HCT116 (cell line): Measurements from ENCODE around the gene RCOR3. TPM values are rescaled to one million over a fixed set of nuclear protein-coding genes. Genes with fewer than 3 reads are reported as not detected.

Experiments used
- ATAC-seq: fragments of 200-7000 bp; cut with Tn5 transposase; 2 replicates; pipeline ENCODE4 v1.9.1; 2020; ENCODE audit warnings: mild to moderate bottlenecking, moderate library complexity
- BruUV-seq: library from RNA; stranded (reverse); fragments of 400-500 nt; replicated peaks from 2 replicates; lab custom pipeline; 2021; lab: Mats Ljungman, UMichigan
- CTCF ChIA-PET: fragments of 300-600 bp; sonication (Branson Sonifier 250); formaldehyde crosslinking; loops from one replicate; lab custom pipeline; 2021; ENCODE audit warnings: antibody characterized with exemption; lab: Charles Lee
- POLR2A ChIA-PET: fragments of 300-600, 350-600 bp; sonication (Branson Sonifier 250); formaldehyde crosslinking; loops from one replicate; lab custom pipeline; 2021; ENCODE audit warnings: antibody characterized with exemption; lab: Charles Lee
- RAD21 ChIA-PET, 2 experiments: fragments of 300-600 bp; sonication (Branson Sonifier 250); formaldehyde crosslinking; loops; one replicate each; lab custom pipeline; 2023; ENCODE audit warnings: low total read pairs in 2 of 2; ENCODE audit not compliant: uncharacterized antibody in 2 of 2, unreplicated experiment in 2 of 2, low non-redundant PET in 1 of 2; lab: Charles Lee
- DNase-seq: peaks from one replicate; pipeline ENCODE4 v3.0.0-alpha.2; 2010; ENCODE audit warnings: low read depth, low spot score
- H2AFZ ChIP-seq: fragments of 200-600 bp; shearing (Covaris generic), sonication (generic); 2 replicates; pipeline ENCODE4 v1.6.1; 2017; ENCODE audit warnings: low read depth, mixed run types, mixed read lengths, antibody characterized with exemption, low read length; ENCODE audit not compliant: poor library complexity, severe bottlenecking
- H3K27ac ChIP-seq: 2 replicates; pipeline ENCODE4 v1.5.1; 2012; ENCODE audit warnings: low read depth, low read length
- H3K27me3 ChIP-seq: fragments of 200-600 bp; sonication (generic); 2 replicates; pipeline ENCODE4 v1.6.1; 2016; ENCODE audit warnings: mixed run types, low read length, mixed read lengths; ENCODE audit not compliant: insufficient read depth
- H3K36me3 ChIP-seq, 2 experiments: fragments of 200-500 bp in 1 of 2; fragments of 200-600 bp in 1 of 2; sonication (Bioruptor generic) in 1 of 2; sonication (generic) in 1 of 2; 2 replicates each; pipeline versions ENCODE4 v1.5.1 to v1.6.1; 2014 to 2016; ENCODE audit warnings: low read length in 2 of 2, inconsistent platforms in 1 of 2, mixed read lengths in 1 of 2, mixed run types in 1 of 2; ENCODE audit not compliant: insufficient read depth in 2 of 2, control insufficient read depth in 1 of 2
- H3K4me1 ChIP-seq, 2 experiments: fragments of 200-600 bp in 1 of 2; sonication (generic) in 1 of 2; 2 replicates each; pipeline versions ENCODE4 v1.5.1 to v1.6.1; 2012 to 2017; ENCODE audit warnings: low read length in 2 of 2, inconsistent platforms in 1 of 2, mild to moderate bottlenecking in 1 of 2, mixed read lengths in 1 of 2, mixed run types in 1 of 2, moderate library complexity in 1 of 2; ENCODE audit not compliant: insufficient read depth in 2 of 2, control insufficient read depth in 1 of 2
- H3K4me2 ChIP-seq: fragments of 200-600 bp; sonication (generic); 2 replicates; pipeline ENCODE4 v1.6.1; 2017; ENCODE audit warnings: mixed run types, low read length, mixed read lengths
- H3K4me3 ChIP-seq, 2 experiments: fragments of 200-600 bp in 1 of 2; sonication (generic) in 1 of 2; replicated peaks in 1 of 2; 2 replicates each; pipeline ENCODE4 v1.5.1; 2011 to 2016; ENCODE audit warnings: low read length in 2 of 2, control low read depth in 1 of 2, low read depth in 1 of 2, mild to moderate bottlenecking in 1 of 2, mixed read lengths in 1 of 2, mixed run types in 1 of 2
- H3K79me2 ChIP-seq: fragments of 200-600 bp; sonication (generic); 2 replicates; pipeline ENCODE4 v1.6.1; 2017; ENCODE audit warnings: mild to moderate bottlenecking, mixed run types, low read length, moderate library complexity, mixed read lengths; ENCODE audit not compliant: insufficient read depth
- H3K9ac ChIP-seq: fragments of 200-600 bp; sonication (generic); 2 replicates; pipeline ENCODE4 v1.6.1; 2016; ENCODE audit warnings: low read length, mixed read lengths
- H3K9me2 ChIP-seq: fragments of 200-600 bp; sonication (generic), shearing (Covaris generic); 2 replicates; pipeline ENCODE4 v1.6.1; 2017; ENCODE audit warnings: mixed run types, mild to moderate bottlenecking, moderate library complexity; ENCODE audit not compliant: insufficient read depth
- H3K9me3 ChIP-seq, 2 experiments: fragments of 200-500 bp in 1 of 2; fragments of 200-600 bp in 1 of 2; sonication (Bioruptor generic) in 1 of 2; sonication (generic) in 1 of 2; 2 replicates each; pipeline ENCODE4 v1.6.1; 2014 to 2017; ENCODE audit warnings: low read length in 2 of 2, mixed read lengths in 2 of 2, inconsistent platforms in 1 of 2, low read depth in 1 of 2, mild to moderate bottlenecking in 1 of 2, mixed run types in 1 of 2, moderate library complexity in 1 of 2; ENCODE audit not compliant: control insufficient read depth in 1 of 2, insufficient read depth in 1 of 2
- H4K20me1 ChIP-seq: fragments of 200-600 bp; sonication (generic), shearing (Covaris generic); 2 replicates; pipeline ENCODE4 v1.6.1; 2017; ENCODE audit warnings: mixed run types, mild to moderate bottlenecking, moderate library complexity; ENCODE audit not compliant: insufficient read depth
- ATF3 ChIP-seq: IDR thresholded peaks from 2 replicates; pipeline ENCODE4 v1.6.1; 2012
- CTCF ChIP-seq, 3 experiments: fragments of 200-600 bp in 1 of 3; sonication (generic) in 1 of 3; IDR thresholded peaks in 2 of 3; conservative IDR thresholded peaks in 1 of 3; 2 replicates each; pipeline ENCODE4 v1.5.1; 2012 to 2017; ENCODE audit warnings: low read depth in 2 of 3, low read length in 2 of 3, antibody characterized with exemption in 1 of 3, borderline replicate concordance in 1 of 3, control low read depth in 1 of 3, mild to moderate bottlenecking in 1 of 3, mixed read lengths in 1 of 3, mixed run types in 1 of 3, moderate library complexity in 1 of 3; ENCODE audit not compliant: insufficient read depth in 1 of 3
- EGR1 ChIP-seq: IDR thresholded peaks from 2 replicates; pipeline ENCODE4 v1.6.1; 2012; ENCODE audit warnings: low read depth
- RAD21 ChIP-seq: IDR thresholded peaks from 2 replicates; pipeline ENCODE4 v1.6.1; 2012; ENCODE audit warnings: low read depth, mild to moderate bottlenecking
- YY1 ChIP-seq: IDR thresholded peaks from 2 replicates; pipeline ENCODE4 v1.6.1; 2011; ENCODE audit warnings: low read length, low read depth, moderate library complexity, mild to moderate bottlenecking; ENCODE audit not compliant: insufficient replicate concordance; ENCODE audit errors: extremely low read depth
- intact Hi-C: fragments of 100-400 bp; cut with micrococcal nuclease; formaldehyde crosslinking; loops from 2 replicates; pipeline ENCODE4 v1.10.0; 2022
- total RNA-seq: library from RNA; stranded (reverse); gene quantifications from one replicate; pipeline ENCODE4 v1.2.1, GENCODE V29; 2021; ENCODE audit not compliant: unreplicated experiment

Gene RCOR3
- total RNA-seq, 1 experiment from 2014 or later = 25.7 TPM

- no peak overlapping the region for H3K9ac ChIP-seq
- CTCF ChIA-PET = interaction anchor here (0.6 to 1.6 kb wide), 10 partner anchors 9 to 352 kb away, joined by 3 to 13 read pairs (median 4); partner anchors contain the start of gene NEK2
- TF ChIP-seq YY1 (peak; percentile 39), EGR1 (no peak), ATF3 (no peak), CTCF (IDR thresholded peaks at IDR 0.05 in 2 of 3, conservative IDR thresholded peaks at IDR 0.05 in 1 of 3; ENCODE audit: borderline replicate concordance in 1 of 3, insufficient read depth in 1 of 3, low read depth in 2 of 3, low read length in 2 of 3) (peak; percentile 80 to 82 (median 82)), RAD21 (peak; percentile 90)
- TF ChIP-seq, all 23 proteins: peak for 3
- H3K27ac ChIP-seq = no peak overlapping the region
- H3K9me2 ChIP-seq = no peaks in the 10 kb centered on the region
- peaks cover 0 to 26% of the 10 kb centered on the region in 2 experiments; a peak in 3 of 4 replicates for H3K4me1 ChIP-seq
- no peaks in the 10 kb centered on the region for H3K27me3 ChIP-seq
- DNase-seq = no peak
- no peak overlapping the region for H3K4me2 ChIP-seq
- RAD21 ChIA-PET = interaction anchor here in 1 of 2 experiments (1.8 kb wide), 1 partner anchor 330 kb away, joined by 5 read pairs; no protein-coding TSS in a partner anchor
- no peak overlapping the region for H2AFZ ChIP-seq
- BruUV-seq = no TSS peak
- no peak overlapping the region for H3K4me3 ChIP-seq
- peak; percentile 81 for ATAC-seq
- intact Hi-C loops = loop anchor here (1.0 to 5.0 kb wide), 4 partner anchors 59 to 332 kb away; no protein-coding TSS in a partner anchor
- no peaks in the 10 kb centered on the region for H4K20me1 ChIP-seq
- POLR2A ChIA-PET = interaction anchor here (1.0 kb wide), 1 partner anchor 29 kb away, joined by 3 read pairs; no protein-coding TSS in a partner anchor
- H3K9me3 ChIP-seq = no peaks in the 10 kb centered on the region
- no peaks in the 10 kb centered on the region for H3K79me2 ChIP-seq
- H3K36me3 ChIP-seq = no peaks in the 10 kb centered on the region
Observed at GRCh38 chr1:211323156-211324063, 64.2 kb downstream of the RCOR3 start.
